Measurements from ENCODE around the gene C19orf73. TPM values are rescaled to one million over a fixed set of nuclear protein-coding genes. Genes with fewer than 3 reads are reported as not detected.

The C19orf73 gene
- total and polyA plus RNA-seq, 9 of the 15 experiments (the other 6 are each of a cell fraction or from before 2014, with no cell fraction given): 0.08 to 7.4 (median 1.4) TPM

DNA sequence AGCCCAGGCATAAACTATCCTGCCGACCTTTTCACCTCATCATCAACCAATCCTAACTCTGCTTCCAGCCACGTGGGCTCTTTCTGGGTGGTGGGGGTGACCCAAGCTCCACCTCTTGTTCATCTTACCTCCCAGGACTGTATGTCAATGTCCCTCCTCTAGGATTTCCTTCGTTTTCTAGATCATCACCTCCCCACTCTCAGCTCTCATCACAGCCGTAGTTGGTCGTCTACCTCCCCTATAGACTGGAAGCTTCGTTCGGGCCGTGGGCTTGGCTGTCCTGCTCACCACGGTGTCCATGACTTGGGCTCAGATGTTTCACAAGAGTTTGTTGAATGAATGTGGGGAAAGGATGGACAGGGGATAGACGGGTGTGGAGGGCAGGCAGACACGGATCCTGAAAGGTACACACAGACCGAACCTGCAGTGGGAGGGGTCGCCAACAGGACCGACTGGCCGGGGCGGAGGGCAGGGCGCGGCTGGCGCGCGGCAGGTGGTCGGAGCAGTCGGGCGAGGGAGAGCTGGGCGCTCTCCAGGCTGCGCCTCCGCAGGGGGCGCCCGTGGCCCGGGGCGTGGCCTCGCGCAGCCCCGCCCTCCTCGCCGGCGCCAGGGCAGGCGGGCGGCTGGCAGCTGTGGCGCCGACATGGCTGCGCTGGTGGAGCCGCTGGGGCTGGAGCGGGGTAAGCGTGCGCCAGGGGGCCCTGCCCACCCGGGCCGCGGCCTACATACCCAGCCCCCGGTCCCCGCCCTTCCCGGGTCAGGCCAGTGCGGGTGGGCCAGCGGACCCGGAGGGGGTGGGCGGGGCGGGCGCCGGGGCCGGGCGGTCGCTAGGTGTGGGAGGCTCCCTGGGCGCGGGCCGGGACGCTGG, 4.9 kb downstream of the C19orf73 start, which contains the start of gene LIN7B (continued):
- TF ChIP-seq OTX1 (CRISPR knock-in tag; IDR thresholded peaks at IDR 0.05) (peak; percentile 70; the same call in 1 of the 2 replicates), ZNF212 (CRISPR knock-in tag; IDR thresholded peaks at IDR 0.05) (no peak), ZBED1 (IDR thresholded peaks at IDR 0.05) (no peak), ETV5 (CRISPR knock-in tag; IDR thresholded peaks at IDR 0.05; ENCODE audit: low read depth) (no peak), ZNF165 (CRISPR knock-in tag; IDR thresholded peaks at IDR 0.05; ENCODE audit: borderline replicate concordance) (no peak), FOSL1 (tag; conservative IDR thresholded peaks at IDR 0.05) (no peak; the same call in 1 of the 2 replicates), DMBX1 (CRISPR knock-in tag; IDR thresholded peaks at IDR 0.05; ENCODE audit: borderline replicate concordance) (peak; percentile 57; the same call in 1 of the 2 replicates), PTTG1 (tag; IDR thresholded peaks at IDR 0.05; ENCODE audit: low read depth) (no peak), HDAC1 (IDR thresholded peaks at IDR 0.05) (peak in 1 of 2 experiments; percentile 80; a peak in 1 of 4 replicates), CTBP1 (IDR thresholded peaks at IDR 0.05; ENCODE audit: borderline replicate concordance) (peak; percentile 89), ZBTB1 (CRISPR knock-in tag; IDR thresholded peaks at IDR 0.05; ENCODE audit: borderline replicate concordance, low read depth) (0 out of 2 replicates have a peak, but pooled peaks have one; percentile 28), ZNF232 (CRISPR knock-in tag; IDR thresholded peaks at IDR 0.05) (no peak), KDM4B (IDR thresholded peaks at IDR 0.05; ENCODE audit: borderline replicate concordance in 2 of 2, low read depth in 1 of 2) (no peak), ZNF584 (CRISPR knock-in tag; IDR thresholded peaks at IDR 0.05; ENCODE audit: low read depth) (no peak), BHLHE40 (IDR thresholded peaks at IDR 0.05; ENCODE audit: low read length) (no peak; the same call in 1 of the 2 replicates), ZNF324 (CRISPR knock-in tag; IDR thresholded peaks at IDR 0.05) (no peak), SRF (CRISPR knock-in tag; IDR thresholded peaks at IDR 0.05) (no peak)
- TF ChIP-seq, protein P1, sequence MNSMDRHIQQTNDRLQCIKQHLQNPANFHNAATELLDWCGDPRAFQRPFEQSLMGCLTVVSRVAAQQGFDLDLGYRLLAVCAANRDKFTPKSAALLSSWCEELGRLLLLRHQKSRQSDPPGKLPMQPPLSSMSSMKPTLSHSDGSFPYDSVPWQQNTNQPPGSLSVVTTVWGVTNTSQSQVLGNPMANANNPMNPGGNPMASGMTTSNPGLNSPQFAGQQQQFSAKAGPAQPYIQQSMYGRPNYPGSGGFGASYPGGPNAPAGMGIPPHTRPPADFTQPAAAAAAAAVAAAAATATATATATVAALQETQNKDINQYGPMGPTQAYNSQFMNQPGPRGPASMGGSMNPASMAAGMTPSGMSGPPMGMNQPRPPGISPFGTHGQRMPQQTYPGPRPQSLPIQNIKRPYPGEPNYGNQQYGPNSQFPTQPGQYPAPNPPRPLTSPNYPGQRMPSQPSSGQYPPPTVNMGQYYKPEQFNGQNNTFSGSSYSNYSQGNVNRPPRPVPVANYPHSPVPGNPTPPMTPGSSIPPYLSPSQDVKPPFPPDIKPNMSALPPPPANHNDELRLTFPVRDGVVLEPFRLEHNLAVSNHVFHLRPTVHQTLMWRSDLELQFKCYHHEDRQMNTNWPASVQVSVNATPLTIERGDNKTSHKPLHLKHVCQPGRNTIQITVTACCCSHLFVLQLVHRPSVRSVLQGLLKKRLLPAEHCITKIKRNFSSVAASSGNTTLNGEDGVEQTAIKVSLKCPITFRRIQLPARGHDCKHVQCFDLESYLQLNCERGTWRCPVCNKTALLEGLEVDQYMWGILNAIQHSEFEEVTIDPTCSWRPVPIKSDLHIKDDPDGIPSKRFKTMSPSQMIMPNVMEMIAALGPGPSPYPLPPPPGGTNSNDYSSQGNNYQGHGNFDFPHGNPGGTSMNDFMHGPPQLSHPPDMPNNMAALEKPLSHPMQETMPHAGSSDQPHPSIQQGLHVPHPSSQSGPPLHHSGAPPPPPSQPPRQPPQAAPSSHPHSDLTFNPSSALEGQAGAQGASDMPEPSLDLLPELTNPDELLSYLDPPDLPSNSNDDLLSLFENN (IDR thresholded peaks at IDR 0.05; ENCODE audit: low read depth in 2 of 2, low read length in 2 of 2): no peak
- TF ChIP-seq, protein P2, sequence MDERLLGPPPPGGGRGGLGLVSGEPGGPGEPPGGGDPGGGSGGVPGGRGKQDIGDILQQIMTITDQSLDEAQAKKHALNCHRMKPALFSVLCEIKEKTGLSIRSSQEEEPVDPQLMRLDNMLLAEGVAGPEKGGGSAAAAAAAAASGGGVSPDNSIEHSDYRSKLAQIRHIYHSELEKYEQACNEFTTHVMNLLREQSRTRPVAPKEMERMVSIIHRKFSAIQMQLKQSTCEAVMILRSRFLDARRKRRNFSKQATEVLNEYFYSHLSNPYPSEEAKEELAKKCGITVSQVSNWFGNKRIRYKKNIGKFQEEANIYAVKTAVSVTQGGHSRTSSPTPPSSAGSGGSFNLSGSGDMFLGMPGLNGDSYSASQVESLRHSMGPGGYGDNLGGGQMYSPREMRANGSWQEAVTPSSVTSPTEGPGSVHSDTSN (CRISPR knock-in tag; IDR thresholded peaks at IDR 0.05; ENCODE audit: low read depth): no peak
- TF ChIP-seq, protein P2 (tag; conservative IDR thresholded peaks at IDR 0.05; ENCODE audit: low read depth): no peak

Data from K562 (cell line).